ENCODE measurements around the gene SLC23A2.
"Not testable (repeated sequence)": the region's sequence is repeated elsewhere in the genome, so short reads cannot be mapped to it uniquely, and the experiment has no call there.

Gene SLC23A2

DNA sequence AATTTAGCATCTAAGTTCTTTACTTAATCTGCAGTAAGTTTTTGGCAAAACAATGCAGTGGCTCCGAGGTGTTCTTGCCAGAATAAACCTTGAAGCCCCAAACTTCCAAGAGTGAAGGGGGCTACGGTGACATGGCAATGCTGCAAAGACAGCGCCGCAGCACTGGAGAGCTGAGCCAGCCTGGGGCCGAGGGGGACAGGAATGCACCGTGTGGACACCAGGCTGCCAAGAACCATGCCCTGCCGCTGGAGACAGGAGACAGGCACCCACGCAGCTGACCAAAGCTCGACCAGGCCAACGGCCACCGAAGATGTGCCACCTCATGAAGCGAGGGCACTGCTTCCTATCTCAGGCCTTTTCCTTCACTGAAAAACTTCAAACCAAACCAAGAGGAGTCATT, 146.2 kb downstream of the SLC23A2 start:
- POLR2A ChIA-PET: no interaction called here
- CTCF ChIA-PET: no interaction called here
- TF ChIP-seq FOXM1 (IDR thresholded peaks at IDR 0.05; ENCODE audit: borderline replicate concordance) (no peak), NFRKB (IDR thresholded peaks at IDR 0.05) (no peak), ELF4 (IDR thresholded peaks at IDR 0.05) (no peak), L3MBTL2 (conservative IDR thresholded peaks at IDR 0.05) (no peak), BHLHE40 (IDR thresholded peaks at IDR 0.05; ENCODE audit: borderline replicate concordance) (no peak), SUZ12 (IDR thresholded peaks at IDR 0.05) (no peak), HDGF (IDR thresholded peaks at IDR 0.05; ENCODE audit: borderline replicate concordance) (no peak), ZNF384 (IDR thresholded peaks at IDR 0.05) (no peak), LEF1 (IDR thresholded peaks at IDR 0.05; ENCODE audit: borderline replicate concordance) (no peak), FOXK2 (IDR thresholded peaks at IDR 0.05) (no peak), CTBP1 (IDR thresholded peaks at IDR 0.05; ENCODE audit: borderline replicate concordance) (no peak), SP1 (IDR thresholded peaks at IDR 0.05) (no peak), TARDBP (IDR thresholded peaks at IDR 0.05) (no peak), ARNT (IDR thresholded peaks at IDR 0.05) (no peak), FOXA1 (IDR thresholded peaks at IDR 0.05) (no peak)
- TF ChIP-seq, protein P1, sequence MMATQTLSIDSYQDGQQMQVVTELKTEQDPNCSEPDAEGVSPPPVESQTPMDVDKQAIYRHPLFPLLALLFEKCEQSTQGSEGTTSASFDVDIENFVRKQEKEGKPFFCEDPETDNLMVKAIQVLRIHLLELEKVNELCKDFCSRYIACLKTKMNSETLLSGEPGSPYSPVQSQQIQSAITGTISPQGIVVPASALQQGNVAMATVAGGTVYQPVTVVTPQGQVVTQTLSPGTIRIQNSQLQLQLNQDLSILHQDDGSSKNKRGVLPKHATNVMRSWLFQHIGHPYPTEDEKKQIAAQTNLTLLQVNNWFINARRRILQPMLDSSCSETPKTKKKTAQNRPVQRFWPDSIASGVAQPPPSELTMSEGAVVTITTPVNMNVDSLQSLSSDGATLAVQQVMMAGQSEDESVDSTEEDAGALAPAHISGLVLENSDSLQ (IDR thresholded peaks at IDR 0.05): no peak
- DNase-seq (ENCODE audit: extremely low spot score): no peak

DNA sequence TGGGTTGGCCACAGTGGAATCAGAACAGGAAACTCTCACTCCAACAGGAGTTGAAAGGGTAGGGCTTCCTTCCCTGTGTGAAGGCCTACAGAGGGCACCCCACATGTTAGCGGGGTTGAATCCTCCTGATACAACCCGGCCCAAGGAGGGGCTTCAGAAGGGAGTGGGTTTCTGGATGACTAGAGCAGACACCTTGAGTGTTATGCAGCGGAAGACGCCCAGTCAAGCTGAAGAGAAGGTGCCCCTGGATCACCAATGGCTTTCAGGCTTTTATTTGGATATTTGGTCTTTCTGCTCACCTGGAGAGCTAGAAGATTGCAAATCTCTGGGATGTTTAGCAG, 146.8 kb downstream of the SLC23A2 start:
- TF ChIP-seq BHLHE40 (IDR thresholded peaks at IDR 0.05; ENCODE audit: borderline replicate concordance) (no peak), ELF4 (IDR thresholded peaks at IDR 0.05) (no peak), L3MBTL2 (conservative IDR thresholded peaks at IDR 0.05) (no peak), FOXM1 (IDR thresholded peaks at IDR 0.05; ENCODE audit: borderline replicate concordance) (no peak), TARDBP (IDR thresholded peaks at IDR 0.05) (no peak), FOXA1 (IDR thresholded peaks at IDR 0.05) (no peak), NFRKB (IDR thresholded peaks at IDR 0.05) (no peak)
- ChIA-PET CTCF (interaction anchor here (0.6 kb wide), 1 partner anchor 57 kb away, joined by 3 read pairs; no protein-coding TSS in a partner anchor), POLR2A (no interaction called here)
- no peak for DNase-seq (ENCODE audit: extremely low spot score)

DNA sequence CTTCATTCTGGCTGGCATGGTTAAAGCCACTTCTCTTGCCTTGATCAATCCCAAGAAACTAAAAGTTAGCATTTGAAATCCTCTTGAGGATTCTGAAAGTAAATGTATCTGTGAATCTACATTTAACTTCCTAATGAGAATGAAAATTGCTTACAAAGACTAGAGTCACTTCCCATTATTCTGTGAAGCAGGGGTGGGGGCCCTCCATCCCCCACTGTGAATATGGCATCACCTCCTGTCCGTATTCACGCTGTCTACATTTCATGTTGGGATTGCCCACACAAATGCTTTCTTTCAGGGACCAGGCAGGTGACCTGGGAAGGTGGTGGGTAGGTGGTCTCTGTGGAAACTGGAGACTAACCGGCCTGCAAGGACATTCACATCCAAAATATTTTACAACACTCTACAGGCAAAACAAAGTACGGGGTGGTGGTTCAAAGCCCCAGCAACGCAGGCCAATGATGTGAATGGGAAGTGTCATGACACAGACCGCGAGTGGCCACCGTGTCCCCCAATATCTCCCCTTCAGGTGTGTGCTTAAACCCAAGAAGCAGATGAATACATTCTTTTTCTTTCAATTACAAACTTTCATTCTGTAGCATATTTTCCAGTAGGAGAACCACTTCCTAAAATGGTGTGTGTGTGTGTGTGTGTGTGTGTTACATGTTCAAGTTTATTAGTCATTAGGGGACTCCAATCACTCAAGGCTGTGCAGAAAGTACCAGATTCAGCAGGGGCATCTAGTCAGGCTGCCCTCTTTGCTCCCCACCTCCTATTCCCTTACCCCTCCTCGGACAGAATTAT, 147.4 kb downstream of the SLC23A2 start:
- DNase-seq (ENCODE audit: extremely low spot score): no peak
- ChIA-PET CTCF (interaction anchor here (0.6 kb wide), 1 partner anchor 57 kb away, joined by 3 read pairs; no protein-coding TSS in a partner anchor), POLR2A (no interaction called here)
- TF ChIP-seq TARDBP (IDR thresholded peaks at IDR 0.05) (no peak), SUZ12 (IDR thresholded peaks at IDR 0.05) (no peak), BHLHE40 (IDR thresholded peaks at IDR 0.05; ENCODE audit: borderline replicate concordance) (no peak), ARNT (IDR thresholded peaks at IDR 0.05) (no peak), LEF1 (IDR thresholded peaks at IDR 0.05; ENCODE audit: borderline replicate concordance) (no peak), ELF4 (IDR thresholded peaks at IDR 0.05) (no peak), HDGF (IDR thresholded peaks at IDR 0.05; ENCODE audit: borderline replicate concordance) (no peak), FOXK2 (IDR thresholded peaks at IDR 0.05) (no peak), L3MBTL2 (conservative IDR thresholded peaks at IDR 0.05) (no peak), FOXM1 (IDR thresholded peaks at IDR 0.05; ENCODE audit: borderline replicate concordance) (no peak), FOXA1 (IDR thresholded peaks at IDR 0.05) (no peak), NFRKB (IDR thresholded peaks at IDR 0.05) (no peak), ZNF384 (IDR thresholded peaks at IDR 0.05) (no peak), SP1 (IDR thresholded peaks at IDR 0.05) (no peak), CTBP1 (IDR thresholded peaks at IDR 0.05; ENCODE audit: borderline replicate concordance) (no peak)
- TF ChIP-seq, protein P1 (IDR thresholded peaks at IDR 0.05): no peak

DNA sequence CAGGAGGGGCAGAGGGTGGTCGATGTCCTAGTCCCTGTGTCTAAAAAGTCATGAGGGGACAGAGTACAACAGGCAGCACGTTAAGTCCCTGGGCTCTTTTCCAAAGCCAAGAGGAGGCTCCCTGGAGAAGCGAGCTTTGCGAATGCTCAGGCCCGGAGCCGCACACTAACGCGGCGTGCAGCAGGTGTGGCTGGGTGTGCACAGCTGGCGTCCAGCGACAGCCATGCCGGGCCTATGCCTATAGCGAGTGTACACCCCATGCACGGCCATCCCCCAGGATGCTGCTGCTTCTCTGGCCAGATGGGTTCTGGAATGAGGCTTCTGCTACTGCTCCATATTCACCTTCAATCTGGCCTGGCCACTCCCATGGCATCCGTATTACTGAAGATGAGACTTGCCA, 148.3 kb downstream of the SLC23A2 start:
- ChIA-PET CTCF (no interaction called here), POLR2A (no interaction called here)
- DNase-seq (ENCODE audit: extremely low spot score): no peak
- TF ChIP-seq FOXM1 (IDR thresholded peaks at IDR 0.05; ENCODE audit: borderline replicate concordance) (no peak), NFRKB (IDR thresholded peaks at IDR 0.05) (no peak), L3MBTL2 (conservative IDR thresholded peaks at IDR 0.05) (no peak), LEF1 (IDR thresholded peaks at IDR 0.05; ENCODE audit: borderline replicate concordance) (no peak), ELF4 (IDR thresholded peaks at IDR 0.05) (no peak), FOXK2 (IDR thresholded peaks at IDR 0.05) (no peak), HDGF (IDR thresholded peaks at IDR 0.05; ENCODE audit: borderline replicate concordance) (no peak), CTBP1 (IDR thresholded peaks at IDR 0.05; ENCODE audit: borderline replicate concordance) (no peak), BHLHE40 (IDR thresholded peaks at IDR 0.05; ENCODE audit: borderline replicate concordance) (no peak), TARDBP (IDR thresholded peaks at IDR 0.05) (no peak), SUZ12 (IDR thresholded peaks at IDR 0.05) (no peak), ZNF384 (IDR thresholded peaks at IDR 0.05) (no peak), ARNT (IDR thresholded peaks at IDR 0.05) (no peak), SP1 (IDR thresholded peaks at IDR 0.05) (no peak), FOXA1 (IDR thresholded peaks at IDR 0.05) (no peak)
- TF ChIP-seq, protein P1 (IDR thresholded peaks at IDR 0.05): no peak

DNA sequence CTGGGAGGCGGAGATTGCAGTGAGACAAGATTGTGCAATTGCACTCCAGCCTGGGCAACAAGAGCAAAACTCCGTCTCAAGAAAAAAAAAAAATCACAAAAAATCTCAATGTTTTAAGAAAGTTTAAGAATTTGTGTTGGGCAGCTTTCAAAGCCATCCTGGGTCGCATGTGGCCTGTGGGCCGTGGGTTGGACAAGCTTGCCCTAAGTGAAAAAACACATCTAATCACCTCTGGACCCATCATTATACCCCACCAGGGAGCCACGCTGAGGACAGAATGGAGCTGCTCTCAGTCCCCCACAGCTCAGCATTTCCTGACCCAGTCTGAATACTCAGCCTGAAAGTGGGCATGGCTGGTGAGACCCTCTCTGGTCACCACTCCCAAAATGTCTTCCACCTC, 150.3 kb downstream of the SLC23A2 start:
- ChIA-PET CTCF (no interaction called here), POLR2A (no interaction called here)
- DNase-seq (ENCODE audit: extremely low spot score): no peak
- TF ChIP-seq TARDBP (IDR thresholded peaks at IDR 0.05) (no peak), BHLHE40 (IDR thresholded peaks at IDR 0.05; ENCODE audit: borderline replicate concordance) (no peak), ELF4 (IDR thresholded peaks at IDR 0.05) (no peak), LEF1 (IDR thresholded peaks at IDR 0.05; ENCODE audit: borderline replicate concordance) (no peak), SP1 (IDR thresholded peaks at IDR 0.05) (no peak), SUZ12 (IDR thresholded peaks at IDR 0.05) (no peak), FOXK2 (IDR thresholded peaks at IDR 0.05) (no peak), L3MBTL2 (conservative IDR thresholded peaks at IDR 0.05) (no peak), ZNF384 (IDR thresholded peaks at IDR 0.05) (no peak), CTBP1 (IDR thresholded peaks at IDR 0.05; ENCODE audit: borderline replicate concordance) (no peak), ARNT (IDR thresholded peaks at IDR 0.05) (no peak)

DNA sequence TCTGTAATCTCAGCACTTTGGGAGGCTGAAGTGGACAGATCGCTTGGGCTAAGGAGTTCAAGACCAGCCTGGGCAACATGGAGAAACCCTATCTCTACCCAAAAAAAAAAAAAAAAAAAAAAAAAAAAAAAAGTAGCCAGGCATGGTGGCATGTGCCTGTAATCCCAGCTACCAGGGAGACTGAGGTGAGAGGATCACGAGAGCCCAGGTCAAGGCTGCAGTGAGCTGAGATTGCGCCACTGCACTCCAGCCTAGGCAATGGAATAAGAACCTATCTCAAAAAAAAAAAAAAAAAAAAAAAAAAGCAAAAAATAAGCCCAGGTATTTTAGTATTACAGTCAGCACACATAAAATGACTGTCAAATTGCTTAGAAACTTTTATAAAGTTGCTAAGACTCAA, 152.5 kb downstream of the SLC23A2 start:
- CTCF ChIA-PET; DNase-seq (ENCODE audit: extremely low spot score); POLR2A ChIA-PET: not testable (repeated sequence)
